Thoracic aorta (tissue), 2 donors: Measurements from ENCODE around the gene CENPU. TPM values are rescaled to one million over a fixed set of nuclear protein-coding genes. Genes with fewer than 3 reads are reported as not detected.
"Not testable (repeated sequence)": the region's sequence is repeated elsewhere in the genome, so short reads cannot be mapped to it uniquely, and the experiment has no call there.

Experiments used
- ATAC-seq: fragments of 150-250 bp; one replicate; pipeline ENCODE4 v1.8.0; 2017; ENCODE audit warnings: low read depth; ENCODE audit not compliant: insufficient number of reproducible peaks, low FRiP score
- DNase-seq: peaks from one replicate; pipeline ENCODE4 v3.0.0-alpha.2; 2020; ENCODE audit warnings: low spot score
- H3K27ac ChIP-seq, 2 donors: fragments of 200-600 bp; sonication (generic); 1 replicate in 1 of 2; 2 replicates in 1 of 2; pipeline ENCODE4 v1.5.1; 2016; ENCODE audit warnings: mild to moderate bottlenecking in 2 of 2, moderate library complexity in 2 of 2
- H3K27me3 ChIP-seq: fragments of 200-600 bp; sonication (generic); replicated peaks from 2 replicates; pipeline ENCODE4 v1.6.0; 2016; ENCODE audit warnings: mild to moderate bottlenecking; ENCODE audit not compliant: insufficient read depth
- H3K36me3 ChIP-seq: fragments of 200-600 bp; sonication (generic); one replicate; pipeline ENCODE4 v1.5.1; 2016
- H3K4me1 ChIP-seq, 2 donors: fragments of 200-600 bp; sonication (generic); 1 replicate in 1 of 2; 2 replicates in 1 of 2; pipeline versions ENCODE4 v1.5.1 to v1.6.0; 2016; ENCODE audit warnings: low read depth in 2 of 2, mild to moderate bottlenecking in 1 of 2; ENCODE audit not compliant: control insufficient read depth in 1 of 2
- H3K4me3 ChIP-seq: fragments of 200-600 bp; sonication (generic); 2 replicates; pipeline ENCODE4 v1.5.1; 2016; ENCODE audit warnings: mild to moderate bottlenecking
- H3K9me3 ChIP-seq: fragments of 200-600 bp; sonication (generic); 2 replicates; pipeline ENCODE4 v1.5.1; 2016
- total RNA-seq, 2 donors: library from RNA; depleted of rRNA; stranded (reverse); fragments of >200 nt; gene quantifications; one replicate each; pipeline versions ENCODE4 v1.1.0 to v1.2.3, GENCODE V29; 2016
- TF ChIP-seq, protein P1 (sequence below): fragments of 200-600 bp; sonication (generic); IDR thresholded peaks from one replicate; pipeline ENCODE4 v1.5.1; 2019; ENCODE audit warnings: antibody characterized with exemption

Gene CENPU, protein sequence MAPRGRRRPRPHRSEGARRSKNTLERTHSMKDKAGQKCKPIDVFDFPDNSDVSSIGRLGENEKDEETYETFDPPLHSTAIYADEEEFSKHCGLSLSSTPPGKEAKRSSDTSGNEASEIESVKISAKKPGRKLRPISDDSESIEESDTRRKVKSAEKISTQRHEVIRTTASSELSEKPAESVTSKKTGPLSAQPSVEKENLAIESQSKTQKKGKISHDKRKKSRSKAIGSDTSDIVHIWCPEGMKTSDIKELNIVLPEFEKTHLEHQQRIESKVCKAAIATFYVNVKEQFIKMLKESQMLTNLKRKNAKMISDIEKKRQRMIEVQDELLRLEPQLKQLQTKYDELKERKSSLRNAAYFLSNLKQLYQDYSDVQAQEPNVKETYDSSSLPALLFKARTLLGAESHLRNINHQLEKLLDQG
- 1 to 10 TPM; 1.4 to 2.0 TPM for total RNA-seq

DNA sequence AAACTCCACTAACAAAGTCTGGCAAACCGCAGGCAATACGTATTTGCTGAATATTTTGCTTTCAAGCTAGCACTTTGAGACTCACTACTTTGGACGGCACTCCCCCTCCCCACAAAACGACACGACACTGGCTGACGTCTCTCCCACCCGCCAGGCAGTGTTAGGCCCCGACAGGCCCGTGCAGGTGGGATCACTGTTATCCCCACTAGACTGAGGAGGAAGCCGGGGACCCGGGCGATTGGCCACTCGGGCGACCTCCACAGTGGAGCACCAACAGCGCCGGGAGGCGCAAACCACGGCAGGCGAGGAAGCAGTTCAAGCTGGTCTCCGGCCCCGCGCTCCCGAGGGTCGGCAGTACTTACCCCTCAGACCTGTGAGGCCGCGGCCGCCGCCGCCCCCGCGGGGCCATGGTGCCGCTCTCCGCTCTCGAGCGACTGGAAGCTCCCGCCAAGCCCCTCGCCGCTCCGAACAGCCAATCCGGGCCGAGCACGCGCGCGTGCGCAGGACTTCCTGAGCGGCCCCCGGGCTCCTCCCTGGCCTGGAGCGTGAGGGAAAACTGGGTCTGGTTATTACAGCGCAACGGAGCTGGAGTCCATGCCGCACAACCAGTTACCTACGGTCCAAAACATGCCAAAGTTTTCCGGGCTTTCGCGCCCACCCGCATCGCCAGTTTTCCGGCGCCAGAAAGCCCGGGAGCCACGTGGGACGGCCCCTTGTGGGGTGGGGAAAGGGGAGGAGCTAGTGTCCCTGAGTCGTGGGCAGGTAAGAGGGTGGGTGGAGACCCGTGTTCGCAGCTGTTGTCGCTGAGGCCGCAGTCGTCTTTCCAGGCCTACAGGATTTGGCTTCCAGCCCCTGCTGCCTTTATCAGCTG is at the start of gene CENPU:
Gene CENPU, minus strand, starts transcription at position 443 of the 871 bp plus-strand sequence. Its CDS starts 34 bp downstream, at position 409.
- Histone ChIP-seq H3K27me3 (no peaks in the 10 kb centered on the region), H3K9me3 (no peaks in the 10 kb centered on the region), H3K4me1 (peaks cover 3 to 12% of the 10 kb centered on the region in 2 donors), H3K27ac (peak within 1 kb of the TSS in 1 of 2 donors; percentile 55), H3K4me3 (peak within 1 kb of the TSS; percentile 73), H3K36me3 (no peaks in the 10 kb centered on the region)
- DNase-seq (peak; percentile 85), ATAC-seq (peak; percentile 100)
- TF ChIP-seq, protein P1, sequence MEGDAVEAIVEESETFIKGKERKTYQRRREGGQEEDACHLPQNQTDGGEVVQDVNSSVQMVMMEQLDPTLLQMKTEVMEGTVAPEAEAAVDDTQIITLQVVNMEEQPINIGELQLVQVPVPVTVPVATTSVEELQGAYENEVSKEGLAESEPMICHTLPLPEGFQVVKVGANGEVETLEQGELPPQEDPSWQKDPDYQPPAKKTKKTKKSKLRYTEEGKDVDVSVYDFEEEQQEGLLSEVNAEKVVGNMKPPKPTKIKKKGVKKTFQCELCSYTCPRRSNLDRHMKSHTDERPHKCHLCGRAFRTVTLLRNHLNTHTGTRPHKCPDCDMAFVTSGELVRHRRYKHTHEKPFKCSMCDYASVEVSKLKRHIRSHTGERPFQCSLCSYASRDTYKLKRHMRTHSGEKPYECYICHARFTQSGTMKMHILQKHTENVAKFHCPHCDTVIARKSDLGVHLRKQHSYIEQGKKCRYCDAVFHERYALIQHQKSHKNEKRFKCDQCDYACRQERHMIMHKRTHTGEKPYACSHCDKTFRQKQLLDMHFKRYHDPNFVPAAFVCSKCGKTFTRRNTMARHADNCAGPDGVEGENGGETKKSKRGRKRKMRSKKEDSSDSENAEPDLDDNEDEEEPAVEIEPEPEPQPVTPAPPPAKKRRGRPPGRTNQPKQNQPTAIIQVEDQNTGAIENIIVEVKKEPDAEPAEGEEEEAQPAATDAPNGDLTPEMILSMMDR, result no peak

DNA sequence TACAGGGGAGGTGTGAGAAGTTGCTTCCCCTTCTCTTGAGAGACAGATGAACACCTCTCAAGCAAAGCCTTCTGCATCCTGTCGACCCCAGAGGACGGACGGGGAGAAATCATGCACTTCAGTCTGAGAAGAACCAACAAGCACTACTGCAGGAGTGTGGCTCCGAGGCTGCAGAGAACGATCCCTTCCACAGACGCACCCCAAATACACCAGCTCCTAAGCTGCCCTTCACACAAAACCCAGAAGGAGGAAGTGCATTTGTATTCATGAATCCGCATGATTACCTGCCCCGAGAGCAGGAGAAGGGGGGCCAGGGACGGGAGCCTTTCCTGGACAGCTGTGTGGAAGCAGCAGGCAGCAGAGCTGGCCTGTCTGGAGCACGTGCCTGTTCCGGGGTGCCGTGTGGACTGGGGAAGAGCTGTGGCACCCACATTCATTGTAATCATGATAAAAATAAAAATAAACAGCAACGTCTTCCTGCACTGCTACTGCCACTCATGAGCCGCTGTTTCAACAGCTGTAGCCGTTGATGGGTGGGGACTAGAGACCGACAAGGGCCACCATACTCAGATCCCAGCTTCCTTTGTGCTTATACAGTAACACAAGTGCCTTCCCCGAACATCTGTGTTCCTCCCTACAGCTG is 49.0 kb upstream of the CENPU start:
- H3K27me3 ChIP-seq, result no peaks in the 10 kb centered on the region
- ATAC-seq, result no peak
- TF ChIP-seq, protein P1, result no peak
- H3K4me1 ChIP-seq, result no peaks in the 10 kb centered on the region
- H3K36me3 ChIP-seq, result peaks cover 13% of the 10 kb centered on the region
- H3K27ac ChIP-seq, result no peak overlapping the region
- no peak overlapping the region for H3K4me3 ChIP-seq
- DNase-seq, result no peak
- H3K9me3 ChIP-seq, result no peaks in the 10 kb centered on the region

DNA sequence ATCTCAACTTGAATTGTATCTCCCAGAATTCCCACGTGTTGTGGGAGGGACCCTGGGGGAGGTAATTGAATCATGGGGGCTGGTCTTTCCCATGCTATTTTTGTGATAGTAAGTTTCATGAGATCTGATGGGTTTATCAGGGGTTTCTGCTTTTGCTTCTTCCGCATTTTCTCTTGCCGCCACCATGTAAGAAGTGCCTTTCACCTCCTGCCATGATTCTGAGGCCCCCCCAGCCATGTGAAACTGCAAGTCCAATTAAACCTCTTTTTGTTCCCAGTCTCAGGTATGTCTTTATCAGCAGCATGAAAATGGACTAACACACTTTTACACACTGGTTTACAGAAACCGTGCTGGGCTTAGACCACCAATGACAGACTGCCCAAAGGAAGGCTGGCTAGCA is 45.3 kb upstream of the CENPU start:
- H3K4me1 ChIP-seq, result peaks cover 4 to 11% of the 10 kb centered on the region in 2 donors
- not testable (repeated sequence) for H3K9me3 ChIP-seq, ATAC-seq, DNase-seq, H3K27ac ChIP-seq, H3K4me3 ChIP-seq, H3K27me3 ChIP-seq, H3K36me3 ChIP-seq

DNA sequence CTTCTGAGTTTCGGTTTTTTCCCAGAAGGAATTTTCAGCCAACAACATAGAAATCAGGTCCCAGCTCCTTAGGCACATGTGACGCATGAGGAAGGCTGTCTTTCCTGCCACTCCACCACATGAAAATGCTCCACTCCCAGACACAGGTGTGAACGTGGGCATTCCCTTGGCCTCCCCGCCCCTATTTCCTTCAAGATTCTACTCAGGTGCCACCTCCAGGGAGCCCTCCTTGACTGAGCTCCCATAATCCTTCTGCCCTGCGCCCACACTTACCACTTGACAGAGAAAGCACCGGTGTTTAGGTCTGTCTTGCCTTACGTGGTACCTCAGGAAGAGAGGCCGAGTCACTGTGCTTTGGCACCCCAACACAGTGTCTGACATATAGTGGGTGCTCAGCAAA is 44.4 kb upstream of the CENPU start:
- peaks cover 11% of the 10 kb centered on the region for H3K36me3 ChIP-seq
- ATAC-seq, result no peak
- TF ChIP-seq, protein P1, result no peak

DNA sequence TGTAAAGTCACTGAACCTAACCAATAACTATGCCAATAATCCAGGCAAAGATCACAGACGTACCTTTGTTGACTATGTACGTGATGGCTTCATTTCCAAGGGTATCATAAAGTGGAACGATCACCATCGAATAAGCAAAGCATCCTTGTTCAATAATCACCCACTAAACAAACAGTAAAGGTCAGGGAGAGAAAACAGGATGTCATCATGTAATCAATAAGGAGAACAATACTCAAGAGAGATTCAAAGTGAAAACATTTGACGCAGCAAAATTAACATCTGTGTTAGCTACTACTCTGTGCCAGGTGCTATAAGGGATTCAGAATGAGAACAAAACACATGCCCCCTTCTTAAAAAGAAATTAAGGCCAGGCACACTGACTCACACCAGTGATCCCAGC is 42.9 kb upstream of the CENPU start:
- peaks cover 4 to 11% of the 10 kb centered on the region in 2 donors for H3K4me1 ChIP-seq
- no peaks in the 10 kb centered on the region for H3K9me3 ChIP-seq
- peaks cover 25% of the 10 kb centered on the region for H3K36me3 ChIP-seq
- TF ChIP-seq, protein P1, result no peak
- no peak overlapping the region for H3K4me3 ChIP-seq
- H3K27me3 ChIP-seq, result no peaks in the 10 kb centered on the region
- DNase-seq, result no peak
- no peak for ATAC-seq
- H3K27ac ChIP-seq, result no peak overlapping the region

More for the DNA sequence above, 44.4 kb upstream of the CENPU start:
- Histone ChIP-seq H3K27me3 (no peaks in the 10 kb centered on the region), H3K27ac (no peak overlapping the region), H3K4me1 (peaks cover 4 to 11% of the 10 kb centered on the region in 2 donors), H3K9me3 (no peaks in the 10 kb centered on the region), H3K4me3 (no peak overlapping the region)
- DNase-seq, result no peak
